ENCODE results near the gene TBCA.

GRCh38 chr5:77816686-77817085 is 40.5 kb upstream of the TBCA start:
- no peak for TF ChIP-seq POLR2A (IDR thresholded peaks at IDR 0.05)
- TF ChIP-seq, protein P1, sequence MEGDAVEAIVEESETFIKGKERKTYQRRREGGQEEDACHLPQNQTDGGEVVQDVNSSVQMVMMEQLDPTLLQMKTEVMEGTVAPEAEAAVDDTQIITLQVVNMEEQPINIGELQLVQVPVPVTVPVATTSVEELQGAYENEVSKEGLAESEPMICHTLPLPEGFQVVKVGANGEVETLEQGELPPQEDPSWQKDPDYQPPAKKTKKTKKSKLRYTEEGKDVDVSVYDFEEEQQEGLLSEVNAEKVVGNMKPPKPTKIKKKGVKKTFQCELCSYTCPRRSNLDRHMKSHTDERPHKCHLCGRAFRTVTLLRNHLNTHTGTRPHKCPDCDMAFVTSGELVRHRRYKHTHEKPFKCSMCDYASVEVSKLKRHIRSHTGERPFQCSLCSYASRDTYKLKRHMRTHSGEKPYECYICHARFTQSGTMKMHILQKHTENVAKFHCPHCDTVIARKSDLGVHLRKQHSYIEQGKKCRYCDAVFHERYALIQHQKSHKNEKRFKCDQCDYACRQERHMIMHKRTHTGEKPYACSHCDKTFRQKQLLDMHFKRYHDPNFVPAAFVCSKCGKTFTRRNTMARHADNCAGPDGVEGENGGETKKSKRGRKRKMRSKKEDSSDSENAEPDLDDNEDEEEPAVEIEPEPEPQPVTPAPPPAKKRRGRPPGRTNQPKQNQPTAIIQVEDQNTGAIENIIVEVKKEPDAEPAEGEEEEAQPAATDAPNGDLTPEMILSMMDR (IDR thresholded peaks at IDR 0.05), result no peak

Measured in adrenal gland (tissue), 5 donors.